GM12878 (cell line): Measurements from ENCODE around the gene ABCG1. TPM values are rescaled to one million over a fixed set of nuclear protein-coding genes. Genes with fewer than 3 reads are reported as not detected.

ENCODE experiments used
- ATAC-seq: fragments of 200-7000 bp; cut with Tn5 transposase; 3 replicates; pipeline ENCODE4 v1.9.1; 2020; ENCODE audit warnings: mild to moderate bottlenecking, moderate library complexity
- BruUV-seq: library from RNA; stranded (reverse); fragments of 400-500 nt; replicated peaks from 2 replicates; lab custom pipeline; 2021; lab: Mats Ljungman, UMichigan
- CTCF ChIA-PET: fragments of 300-600 bp; sonication (Branson Sonifier 250); formaldehyde crosslinking; extraction: SDS; loops from one replicate; lab custom pipeline; 2021; ENCODE audit warnings: inconsistent platforms; lab: Yijun Ruan, JAX
- POLR2A ChIA-PET: fragments of 350-600 bp; formaldehyde crosslinking; extraction: SDS; loops from one replicate; lab custom pipeline; 2021; ENCODE audit warnings: inconsistent platforms; lab: Charles Lee
- RAD21 ChIA-PET: fragments of 300-600 bp; sonication (Branson Sonifier 250); formaldehyde crosslinking; loops from one replicate; lab custom pipeline; 2023; ENCODE audit warnings: antibody characterized with exemption; ENCODE audit not compliant: unreplicated experiment; lab: Charles Lee
- SMC1A ChIA-PET: fragments of 300-600 bp; sonication (Branson Sonifier 250); formaldehyde crosslinking; loops from one replicate; lab custom pipeline; 2023; ENCODE audit not compliant: unreplicated experiment, uncharacterized antibody; lab: Charles Lee
- DNase-seq: peaks from one replicate; pipeline ENCODE4 v3.0.0-alpha.2; 2011; ENCODE audit warnings: low read depth, low spot score
- FAIRE-seq: peaks from 3 replicates; lab custom pipeline; 2011; peaks lifted over from hg19 to GRCh38; lab: Jason Lieb, UNC
- H2AFZ ChIP-seq: 2 replicates; pipeline ENCODE4 v1.6.0; 2011; ENCODE audit warnings: low read depth, low read length, control low read depth; ENCODE audit not compliant: control insufficient read depth
- H3K27ac ChIP-seq: 2 replicates; pipeline ENCODE4 v1.5.1; 2011; ENCODE audit warnings: control low read depth; ENCODE audit not compliant: control insufficient read depth, insufficient read depth
- H3K27me3 ChIP-seq, 2 experiments: replicated peaks in 1 of 2; 2 replicates each; pipeline versions ENCODE4 v1.6.0 to v1.6.1; 2011; ENCODE audit warnings: low read length in 1 of 2; ENCODE audit not compliant: control insufficient read depth in 2 of 2, insufficient read depth in 2 of 2
- H3K36me3 ChIP-seq, 2 experiments: 2 replicates each; pipeline ENCODE4 v1.5.1; 2011; ENCODE audit warnings: low read length in 1 of 2; ENCODE audit not compliant: control insufficient read depth in 2 of 2, insufficient read depth in 2 of 2
- H3K4me1 ChIP-seq: 2 replicates; pipeline ENCODE4 v1.6.1; 2011; ENCODE audit warnings: mild to moderate bottlenecking, low read length, moderate library complexity, mixed read lengths; ENCODE audit not compliant: control insufficient read depth, insufficient read depth
- H3K4me2 ChIP-seq: 2 replicates; pipeline ENCODE4 v1.6.0; 2011; ENCODE audit warnings: control low read depth; ENCODE audit not compliant: control insufficient read depth, insufficient read depth
- H3K4me3 ChIP-seq: fragments of 200-600 bp; sonication (generic); 2 replicates; pipeline ENCODE4 v1.5.1; 2016
- H3K79me2 ChIP-seq: 2 replicates; pipeline ENCODE4 v1.6.0; 2011; ENCODE audit warnings: low read length; ENCODE audit not compliant: control insufficient read depth, insufficient read depth
- H3K9ac ChIP-seq: 2 replicates; pipeline ENCODE4 v1.8.0; 2011; ENCODE audit warnings: low read length, control low read depth, mixed read lengths; ENCODE audit not compliant: control insufficient read depth, insufficient read depth
- H3K9me3 ChIP-seq: replicated peaks from 3 replicates; pipeline ENCODE4 v1.5.1; 2011; ENCODE audit warnings: mild to moderate bottlenecking, low read length; ENCODE audit not compliant: control insufficient read depth, insufficient read depth
- H4K20me1 ChIP-seq: 2 replicates; pipeline ENCODE4 v1.6.0; 2011; ENCODE audit not compliant: control insufficient read depth, insufficient read depth
- CBFB ChIP-seq: IDR thresholded peaks from 2 replicates; pipeline ENCODE4 v1.6.1; 2016; ENCODE audit warnings: antibody characterized with exemption, low read depth
- CEBPB ChIP-seq, 2 experiments: fragments of 150-350 bp in 1 of 2; IDR thresholded peaks; 2 replicates each; pipeline ENCODE4 v1.6.1; 2012 to 2014; ENCODE audit warnings: low read depth in 2 of 2, low read length in 2 of 2, borderline replicate concordance in 1 of 2, inconsistent platforms in 1 of 2
- EGR1 ChIP-seq, 2 experiments: IDR thresholded peaks; 1 replicate in 1 of 2; 2 replicates in 1 of 2; pipeline ENCODE4 v1.6.1; 2011 to 2012; ENCODE audit warnings: low read depth in 2 of 2, low read length in 2 of 2, borderline replicate concordance in 1 of 2, mild to moderate bottlenecking in 1 of 2, moderate library complexity in 1 of 2
- MTA2 ChIP-seq: fragments of 450-650 bp; IDR thresholded peaks from 2 replicates; pipeline ENCODE4 v1.6.1; 2016; ENCODE audit warnings: low read depth, mild to moderate bottlenecking, moderate library complexity
- RBBP5 ChIP-seq: fragments of 200-600 bp; sonication (generic); conservative IDR thresholded peaks from 2 replicates; pipeline ENCODE4 v1.6.1; 2016
- RCOR1 ChIP-seq: conservative IDR thresholded peaks from 2 replicates; pipeline ENCODE4 v1.6.1; 2012; ENCODE audit warnings: low read depth, low read length, improper control_type of control experiment
- SMAD1 ChIP-seq: fragments of 450-650 bp; IDR thresholded peaks from 2 replicates; pipeline ENCODE4 v1.6.1; 2018; ENCODE audit warnings: mild to moderate bottlenecking, low read depth; ENCODE audit not compliant: partially characterized antibody
- SMAD5 ChIP-seq: IDR thresholded peaks from 2 replicates; pipeline ENCODE4 v1.6.1; 2016; ENCODE audit warnings: antibody characterized with exemption, low read depth
- SUZ12 ChIP-seq: fragments of 200-600 bp; sonication (generic); IDR thresholded peaks from one replicate; pipeline ENCODE4 v1.6.1; 2018; ENCODE audit warnings: antibody characterized with exemption, mild to moderate bottlenecking; ENCODE audit not compliant: unreplicated experiment
- WGBS: methylation state at CpG from one replicate; pipeline ENCODE4 v1.1.6; 2016; ENCODE audit warnings: low lambda C conversion rate; ENCODE audit not compliant: insufficient replicate concordance, insufficient coverage; ENCODE audit errors: missing lambda C conversion rate; 5-methylcytosine and 5-hydroxymethylcytosine counted together
- in situ Hi-C: fragments of 300-500 bp; cut with MboI; formaldehyde crosslinking; loops from 9 replicates; pipeline ENCODE4 v1.14.3; 2018; ENCODE audit warnings: mixed read lengths
- intact Hi-C: fragments of 100-400 bp; cut with micrococcal nuclease; formaldehyde crosslinking; loops from one replicate; pipeline ENCODE4 v1.14.2; 2022; ENCODE audit not compliant: unreplicated experiment
- polyA plus RNA-seq, 11 experiments: library from polyadenylated mRNA; depleted of rRNA in 4 of 11; unstranded in 6 of 11; stranded (reverse) in 5 of 11; fragments of >200 nt; fragmentation: Nextera tagmentation in 4 of 11; fragmentation: Illumina TruSeq in 1 of 11; extraction: Ambion mirVana in 4 of 11; extraction: Trizol in 1 of 11; gene quantifications; 1 replicate in 1 of 11; 2 replicates in 10 of 11; pipeline versions ENCODE4 v1.2.1 to v1.2.3, GENCODE V29; 2011 to 2016; ENCODE audit warnings: inconsistent platforms in 2 of 11, missing spikeins in 2 of 11, low read depth in 1 of 11
- total RNA-seq, 4 experiments: library from RNA; depleted of rRNA in 3 of 4; stranded (reverse); fragments of >200 nt in 3 of 4; fragmentation: Illumina TruSeq in 1 of 4; extraction: Trizol in 1 of 4; gene quantifications; 2 replicates each; pipeline versions ENCODE4 v1.2.1 to v1.2.3, GENCODE V29; 2013 to 2021
- TF ChIP-seq, protein P1 (sequence below): fragments of 150-350 bp; IDR thresholded peaks from 2 replicates; pipeline ENCODE4 v1.6.1; 2016; ENCODE audit warnings: low read depth, low read length
- TF ChIP-seq, protein P2 (sequence below): IDR thresholded peaks from 2 replicates; pipeline ENCODE4 v1.6.1; 2011; ENCODE audit warnings: low read depth, mild to moderate bottlenecking, low read length, moderate library complexity, borderline replicate concordance; ENCODE audit errors: extremely low read depth
- TF ChIP-seq, protein P3 (sequence below): fragments of 450-650 bp; formaldehyde crosslinking; IDR thresholded peaks from 2 replicates; pipeline ENCODE4 v1.5.0; 2022; ENCODE audit warnings: mild to moderate bottlenecking, missing genetic modification characterization

The ABCG1 gene
- total and polyA plus RNA-seq, 10 of the 15 experiments (the other 5 are each of a cell fraction or from before 2014, with no cell fraction given) = 0.59 to 19.3 (median 5.7) TPM

DNA sequence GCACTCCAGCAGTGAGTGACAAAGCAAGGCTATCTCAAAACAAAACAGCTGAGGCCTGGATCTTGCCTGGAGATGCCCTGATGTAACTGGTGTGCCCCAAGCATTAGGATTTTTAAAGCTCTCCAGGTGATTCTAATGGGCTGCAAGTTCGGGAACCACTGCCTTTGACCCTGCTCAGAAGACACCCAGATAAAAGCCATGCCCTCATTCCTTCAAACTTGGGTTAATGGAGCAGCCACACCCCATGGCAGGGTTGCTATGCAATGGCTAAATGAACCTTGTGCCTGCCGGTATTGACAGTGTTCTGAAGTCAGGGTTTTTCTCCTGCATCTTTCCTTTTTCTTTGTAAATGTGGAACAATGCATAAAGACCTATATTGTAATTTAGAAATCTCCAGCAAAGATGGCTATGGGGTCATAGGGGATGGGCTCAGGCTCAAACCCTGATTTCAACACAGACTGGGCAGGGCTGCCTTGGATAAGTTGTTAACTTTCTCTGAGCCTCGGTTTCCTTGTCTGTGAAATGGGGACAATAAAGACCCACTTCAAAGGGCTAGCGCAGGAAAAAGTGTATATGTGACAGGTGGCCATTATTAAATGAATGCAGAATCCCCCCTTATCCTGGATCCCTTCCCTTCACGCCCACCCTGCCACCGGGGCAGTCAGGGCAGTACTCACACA, 95.8 kb downstream of the ABCG1 start (continued):
- TF ChIP-seq, protein P1, sequence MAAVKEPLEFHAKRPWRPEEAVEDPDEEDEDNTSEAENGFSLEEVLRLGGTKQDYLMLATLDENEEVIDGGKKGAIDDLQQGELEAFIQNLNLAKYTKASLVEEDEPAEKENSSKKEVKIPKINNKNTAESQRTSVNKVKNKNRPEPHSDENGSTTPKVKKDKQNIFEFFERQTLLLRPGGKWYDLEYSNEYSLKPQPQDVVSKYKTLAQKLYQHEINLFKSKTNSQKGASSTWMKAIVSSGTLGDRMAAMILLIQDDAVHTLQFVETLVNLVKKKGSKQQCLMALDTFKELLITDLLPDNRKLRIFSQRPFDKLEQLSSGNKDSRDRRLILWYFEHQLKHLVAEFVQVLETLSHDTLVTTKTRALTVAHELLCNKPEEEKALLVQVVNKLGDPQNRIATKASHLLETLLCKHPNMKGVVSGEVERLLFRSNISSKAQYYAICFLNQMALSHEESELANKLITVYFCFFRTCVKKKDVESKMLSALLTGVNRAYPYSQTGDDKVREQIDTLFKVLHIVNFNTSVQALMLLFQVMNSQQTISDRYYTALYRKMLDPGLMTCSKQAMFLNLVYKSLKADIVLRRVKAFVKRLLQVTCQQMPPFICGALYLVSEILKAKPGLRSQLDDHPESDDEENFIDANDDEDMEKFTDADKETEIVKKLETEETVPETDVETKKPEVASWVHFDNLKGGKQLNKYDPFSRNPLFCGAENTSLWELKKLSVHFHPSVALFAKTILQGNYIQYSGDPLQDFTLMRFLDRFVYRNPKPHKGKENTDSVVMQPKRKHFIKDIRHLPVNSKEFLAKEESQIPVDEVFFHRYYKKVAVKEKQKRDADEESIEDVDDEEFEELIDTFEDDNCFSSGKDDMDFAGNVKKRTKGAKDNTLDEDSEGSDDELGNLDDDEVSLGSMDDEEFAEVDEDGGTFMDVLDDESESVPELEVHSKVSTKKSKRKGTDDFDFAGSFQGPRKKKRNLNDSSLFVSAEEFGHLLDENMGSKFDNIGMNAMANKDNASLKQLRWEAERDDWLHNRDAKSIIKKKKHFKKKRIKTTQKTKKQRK = no peak
- TF ChIP-seq RBBP5 (no peak), SMAD5 (no peak)

DNA sequence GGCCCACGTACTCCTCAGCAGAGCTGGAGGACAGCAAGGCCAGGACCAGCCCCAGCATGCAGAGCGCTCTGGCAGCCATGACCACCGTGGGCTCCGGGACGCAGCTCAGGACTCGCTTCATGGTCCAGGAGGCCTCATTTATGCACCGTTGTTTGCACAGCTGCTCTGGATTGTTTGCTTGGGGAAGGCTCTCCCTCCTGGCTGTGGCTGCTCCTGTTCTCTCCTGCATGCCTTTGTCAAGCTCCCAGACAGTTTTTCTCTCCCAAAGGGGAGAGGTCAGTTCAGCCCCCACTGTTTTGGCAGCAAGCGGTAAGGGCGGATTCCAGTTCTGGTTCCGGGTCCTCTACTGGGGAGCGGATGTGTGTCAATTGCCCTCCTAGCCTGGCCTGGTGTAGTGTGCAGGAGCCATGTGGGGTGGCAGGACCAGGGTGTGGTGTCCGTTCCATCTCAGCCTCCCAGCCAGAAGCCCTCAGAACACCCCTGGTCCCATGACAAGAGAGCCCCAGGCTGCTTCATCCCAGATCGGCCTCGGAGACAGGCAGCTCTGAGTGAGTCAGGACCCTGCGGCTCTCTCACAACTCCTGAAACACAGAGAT, 96.5 kb downstream of the ABCG1 start, which contains the start of gene TFF3:
Gene TFF3 (minus strand): TSS at position 114 of the 596 bp plus-strand sequence. CDS start 35 bp downstream, at position 79.
- Histone ChIP-seq H3K4me2 (no peak within 1 kb of the TSS), H3K79me2 (no peaks in the 10 kb centered on the region), H3K4me3 (no peak within 1 kb of the TSS), H4K20me1 (no peaks in the 10 kb centered on the region), H3K9me3 (no peaks in the 10 kb centered on the region), H3K36me3 (no peaks in the 10 kb centered on the region), H3K4me1 (peaks cover 3% of the 10 kb centered on the region), H3K27me3 (no peaks in the 10 kb centered on the region), H3K9ac (no peak within 1 kb of the TSS), H2AFZ (no peak within 1 kb of the TSS), H3K27ac (no peak within 1 kb of the TSS)
- ATAC-seq (no peak), DNase-seq (no peak), FAIRE-seq (no peak)
- 79% methylated on average over 15 of the region's 15 CpGs for WGBS
- no TSS peak for BruUV-seq
- intact Hi-C loops = no loop called here
- RAD21 ChIA-PET = interaction anchor here (1.0 to 1.8 kb wide), 2 partner anchors 15 to 126 kb away, joined by 3 to 7 read pairs; no protein-coding TSS in a partner anchor
- SMC1A ChIA-PET = no interaction called here
- in situ Hi-C loops = no loop called here
- CTCF ChIA-PET = interaction anchor here (1.1 to 1.5 kb wide), 2 partner anchors 22 to 170 kb away, joined by 3 to 4 read pairs; no protein-coding TSS in a partner anchor
- POLR2A ChIA-PET = no interaction called here
- TF ChIP-seq RCOR1 = no peak
- no peak for TF ChIP-seq CBFB
- TF ChIP-seq, protein P2, sequence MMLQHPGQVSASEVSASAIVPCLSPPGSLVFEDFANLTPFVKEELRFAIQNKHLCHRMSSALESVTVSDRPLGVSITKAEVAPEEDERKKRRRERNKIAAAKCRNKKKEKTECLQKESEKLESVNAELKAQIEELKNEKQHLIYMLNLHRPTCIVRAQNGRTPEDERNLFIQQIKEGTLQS = no peak
- TF ChIP-seq, protein P3, sequence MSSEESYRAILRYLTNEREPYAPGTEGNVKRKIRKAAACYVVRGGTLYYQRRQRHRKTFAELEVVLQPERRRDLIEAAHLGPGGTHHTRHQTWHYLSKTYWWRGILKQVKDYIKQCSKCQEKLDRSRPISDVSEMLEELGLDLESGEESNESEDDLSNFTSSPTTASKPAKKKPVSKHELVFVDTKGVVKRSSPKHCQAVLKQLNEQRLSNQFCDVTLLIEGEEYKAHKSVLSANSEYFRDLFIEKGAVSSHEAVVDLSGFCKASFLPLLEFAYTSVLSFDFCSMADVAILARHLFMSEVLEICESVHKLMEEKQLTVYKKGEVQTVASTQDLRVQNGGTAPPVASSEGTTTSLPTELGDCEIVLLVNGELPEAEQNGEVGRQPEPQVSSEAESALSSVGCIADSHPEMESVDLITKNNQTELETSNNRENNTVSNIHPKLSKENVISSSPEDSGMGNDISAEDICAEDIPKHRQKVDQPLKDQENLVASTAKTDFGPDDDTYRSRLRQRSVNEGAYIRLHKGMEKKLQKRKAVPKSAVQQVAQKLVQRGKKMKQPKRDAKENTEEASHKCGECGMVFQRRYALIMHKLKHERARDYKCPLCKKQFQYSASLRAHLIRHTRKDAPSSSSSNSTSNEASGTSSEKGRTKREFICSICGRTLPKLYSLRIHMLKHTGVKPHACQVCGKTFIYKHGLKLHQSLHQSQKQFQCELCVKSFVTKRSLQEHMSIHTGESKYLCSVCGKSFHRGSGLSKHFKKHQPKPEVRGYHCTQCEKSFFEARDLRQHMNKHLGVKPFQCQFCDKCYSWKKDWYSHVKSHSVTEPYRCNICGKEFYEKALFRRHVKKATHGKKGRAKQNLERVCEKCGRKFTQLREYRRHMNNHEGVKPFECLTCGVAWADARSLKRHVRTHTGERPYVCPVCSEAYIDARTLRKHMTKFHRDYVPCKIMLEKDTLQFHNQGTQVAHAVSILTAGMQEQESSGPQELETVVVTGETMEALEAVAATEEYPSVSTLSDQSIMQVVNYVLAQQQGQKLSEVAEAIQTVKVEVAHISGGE (CRISPR knock-in tag) = no peak
- TF ChIP-seq EGR1 (IDR thresholded peaks at IDR 0.05; ENCODE audit: borderline replicate concordance in 1 of 2, low read depth in 2 of 2, low read length in 2 of 2) = no peak
- TF ChIP-seq CEBPB (IDR thresholded peaks at IDR 0.05; ENCODE audit: borderline replicate concordance in 1 of 2, low read depth in 2 of 2, low read length in 2 of 2) = no peak
- no peak for TF ChIP-seq MTA2
- no peak for TF ChIP-seq SMAD1
- TF ChIP-seq SUZ12 = no peak
